ENCODE measurements around the gene TNFSF9.

TNFSF9 gene

GRCh38 chr19:6527893-6528543 is 2.8 kb upstream of the TNFSF9 start:
- Histone ChIP-seq H3K27me3 (ENCODE audit: insufficient read depth, poor library complexity, severe bottlenecking) (no peaks in the 10 kb centered on the region), H3K27ac (replicated peaks) (peak overlapping the region; percentile 13; the same call in 1 of the 2 replicates), H3K4me3 (replicated peaks; ENCODE audit: insufficient read depth, low read length) (no peak overlapping the region)
- peak in 1 of 2 experiments; percentile 29 for DNase-seq (ENCODE audit: low read depth in 1 of 2, low spot score in 1 of 2)
- TF ChIP-seq GABPA (IDR thresholded peaks at IDR 0.05; ENCODE audit: low read depth) (no peak), POLR2AphosphoS5 (IDR thresholded peaks at IDR 0.05; ENCODE audit: low read depth) (no peak), SPI1 (IDR thresholded peaks at IDR 0.05; ENCODE audit: borderline replicate concordance, low read depth) (no peak), REST (IDR thresholded peaks at IDR 0.05; ENCODE audit: insufficient replicate concordance, low read depth) (no peak)
- TF ChIP-seq, protein P1, sequence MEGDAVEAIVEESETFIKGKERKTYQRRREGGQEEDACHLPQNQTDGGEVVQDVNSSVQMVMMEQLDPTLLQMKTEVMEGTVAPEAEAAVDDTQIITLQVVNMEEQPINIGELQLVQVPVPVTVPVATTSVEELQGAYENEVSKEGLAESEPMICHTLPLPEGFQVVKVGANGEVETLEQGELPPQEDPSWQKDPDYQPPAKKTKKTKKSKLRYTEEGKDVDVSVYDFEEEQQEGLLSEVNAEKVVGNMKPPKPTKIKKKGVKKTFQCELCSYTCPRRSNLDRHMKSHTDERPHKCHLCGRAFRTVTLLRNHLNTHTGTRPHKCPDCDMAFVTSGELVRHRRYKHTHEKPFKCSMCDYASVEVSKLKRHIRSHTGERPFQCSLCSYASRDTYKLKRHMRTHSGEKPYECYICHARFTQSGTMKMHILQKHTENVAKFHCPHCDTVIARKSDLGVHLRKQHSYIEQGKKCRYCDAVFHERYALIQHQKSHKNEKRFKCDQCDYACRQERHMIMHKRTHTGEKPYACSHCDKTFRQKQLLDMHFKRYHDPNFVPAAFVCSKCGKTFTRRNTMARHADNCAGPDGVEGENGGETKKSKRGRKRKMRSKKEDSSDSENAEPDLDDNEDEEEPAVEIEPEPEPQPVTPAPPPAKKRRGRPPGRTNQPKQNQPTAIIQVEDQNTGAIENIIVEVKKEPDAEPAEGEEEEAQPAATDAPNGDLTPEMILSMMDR (IDR thresholded peaks at IDR 0.05; ENCODE audit: insufficient read depth, low read length), result no peak

GRCh38 chr19:6528544-6529121 is 2.2 kb upstream of the TNFSF9 start:
- H3K27me3 ChIP-seq (ENCODE audit: insufficient read depth, poor library complexity, severe bottlenecking), result no peaks in the 10 kb centered on the region
- H3K4me3 ChIP-seq (replicated peaks; ENCODE audit: insufficient read depth, low read length), result no peak overlapping the region
- H3K27ac ChIP-seq (replicated peaks), result peak overlapping the region; percentile 13; the same call in 1 of the 2 replicates
- peak in 1 of 2 experiments; percentile 86 for DNase-seq (ENCODE audit: low read depth in 1 of 2, low spot score in 1 of 2)
- TF ChIP-seq SPI1 (IDR thresholded peaks at IDR 0.05; ENCODE audit: borderline replicate concordance, low read depth), result peak; percentile 73; the same call in 1 of the 2 replicates
- no peak for TF ChIP-seq GABPA (IDR thresholded peaks at IDR 0.05; ENCODE audit: low read depth)
- TF ChIP-seq POLR2AphosphoS5 (IDR thresholded peaks at IDR 0.05; ENCODE audit: low read depth), result peak; percentile 69
- TF ChIP-seq REST (IDR thresholded peaks at IDR 0.05; ENCODE audit: insufficient replicate concordance, low read depth), result no peak

- Histone ChIP-seq H3K4me3 (replicated peaks; ENCODE audit: insufficient read depth, low read length) (no peak overlapping the region), H3K27ac (replicated peaks) (no peak overlapping the region), H3K27me3 (ENCODE audit: insufficient read depth, poor library complexity, severe bottlenecking) (no peaks in the 10 kb centered on the region)
- TF ChIP-seq REST (IDR thresholded peaks at IDR 0.05; ENCODE audit: insufficient replicate concordance, low read depth), result no peak
- TF ChIP-seq GABPA (IDR thresholded peaks at IDR 0.05; ENCODE audit: low read depth), result no peak
- no peak for TF ChIP-seq SPI1 (IDR thresholded peaks at IDR 0.05; ENCODE audit: borderline replicate concordance, low read depth)
- TF ChIP-seq, protein P1 (IDR thresholded peaks at IDR 0.05; ENCODE audit: insufficient read depth, low read length), result no peak
- no peak for TF ChIP-seq POLR2AphosphoS5 (IDR thresholded peaks at IDR 0.05; ENCODE audit: low read depth)
- no peak for DNase-seq (ENCODE audit: low read depth in 1 of 2, low spot score in 1 of 2)
Measured at GRCh38 chr19:6529351-6529750, 1.5 kb upstream of the TNFSF9 start.

All from HL-60 (cell line).